ENCODE measurements around the gene PIK3IP1.

The PIK3IP1 gene

DNA sequence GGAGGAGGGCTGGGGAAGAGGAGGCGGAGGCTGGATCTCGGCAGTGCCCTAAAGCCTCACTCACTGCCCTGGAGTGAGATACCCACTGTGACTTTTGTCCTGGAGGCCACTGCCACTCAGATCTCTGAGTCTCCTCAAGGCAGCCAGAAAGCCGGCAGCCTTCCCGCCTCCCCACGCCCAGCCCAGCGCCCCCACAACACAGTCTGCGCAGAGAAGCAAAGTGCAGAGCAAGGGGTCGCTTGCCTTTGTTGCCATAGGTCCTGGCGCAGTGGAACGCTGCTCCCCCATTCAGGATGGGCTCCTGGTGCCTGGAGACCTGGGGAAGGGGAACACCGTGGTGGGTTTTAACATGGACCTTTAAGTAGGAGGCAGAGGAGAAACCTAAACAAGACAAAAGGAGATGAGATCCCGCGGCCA is 36.3 kb upstream of the PIK3IP1 start:
- TF ChIP-seq CTCF (conservative IDR thresholded peaks at IDR 0.05; ENCODE audit: low read length) (no peak), EZH2phosphoT487 (IDR thresholded peaks at IDR 0.05; ENCODE audit: borderline replicate concordance) (no peak)
- Histone ChIP-seq H3K4me2 (ENCODE audit: low read depth, low read length, poor library complexity, severe bottlenecking) (no peak overlapping the region), H3K9me3 (ENCODE audit: insufficient read depth, low read depth, low read length) (no peaks in the 10 kb centered on the region), H2AFZ (ENCODE audit: low read length) (no peak overlapping the region), H3K4me3 (ENCODE audit: low read length, poor library complexity, severe bottlenecking) (no peak overlapping the region), H3K36me3 (ENCODE audit: insufficient read depth, low read length) (peaks cover 94% of the 10 kb centered on the region; the same call in 1 of the 2 replicates), H3K79me2 (ENCODE audit: insufficient read depth, low read length) (peaks cover 7% of the 10 kb centered on the region; the same call in 1 of the 2 replicates), H3K9me2 (replicated peaks; ENCODE audit: low read depth, low read length) (no peaks in the 10 kb centered on the region), H3K4me1 (ENCODE audit: insufficient read depth, low read length, poor library complexity, severe bottlenecking) (no peaks in the 10 kb centered on the region), H3K27me3 (ENCODE audit: insufficient read depth, low read length, poor library complexity, severe bottlenecking) (no peaks in the 10 kb centered on the region), H4K20me1 (ENCODE audit: insufficient read depth, low read length, poor library complexity, severe bottlenecking) (peaks cover 7% of the 10 kb centered on the region), H3K9ac (ENCODE audit: low read depth, low read length, poor library complexity, severe bottlenecking) (no peak overlapping the region), H3F3A (ENCODE audit: low read depth) (no peaks in the 10 kb centered on the region)

- Histone ChIP-seq H3F3A (ENCODE audit: low read depth) (no peaks in the 10 kb centered on the region), H3K4me1 (ENCODE audit: insufficient read depth, low read length, poor library complexity, severe bottlenecking) (no peaks in the 10 kb centered on the region), H3K27me3 (ENCODE audit: insufficient read depth, low read length, poor library complexity, severe bottlenecking) (no peaks in the 10 kb centered on the region), H3K36me3 (ENCODE audit: insufficient read depth, low read length) (peaks cover 92% of the 10 kb centered on the region; the same call in 1 of the 2 replicates), H3K4me3 (ENCODE audit: low read length, poor library complexity, severe bottlenecking) (no peak overlapping the region), H3K4me2 (ENCODE audit: low read depth, low read length, poor library complexity, severe bottlenecking) (no peak overlapping the region), H3K79me2 (ENCODE audit: insufficient read depth, low read length) (peaks cover 7% of the 10 kb centered on the region; the same call in 1 of the 2 replicates), H4K20me1 (ENCODE audit: insufficient read depth, low read length, poor library complexity, severe bottlenecking) (peaks cover 7% of the 10 kb centered on the region), H3K9me3 (ENCODE audit: insufficient read depth, low read depth, low read length) (no peaks in the 10 kb centered on the region), H3K9me2 (replicated peaks; ENCODE audit: low read depth, low read length) (no peaks in the 10 kb centered on the region), H2AFZ (ENCODE audit: low read length) (no peak overlapping the region), H3K9ac (ENCODE audit: low read depth, low read length, poor library complexity, severe bottlenecking) (no peak overlapping the region)
- TF ChIP-seq EZH2phosphoT487 (IDR thresholded peaks at IDR 0.05; ENCODE audit: borderline replicate concordance) = no peak
- no peak for TF ChIP-seq CTCF (conservative IDR thresholded peaks at IDR 0.05; ENCODE audit: low read length)
These were observed 35.7 kb upstream of the PIK3IP1 start for GRCh38 chr22:31327806-31328543.

DNA sequence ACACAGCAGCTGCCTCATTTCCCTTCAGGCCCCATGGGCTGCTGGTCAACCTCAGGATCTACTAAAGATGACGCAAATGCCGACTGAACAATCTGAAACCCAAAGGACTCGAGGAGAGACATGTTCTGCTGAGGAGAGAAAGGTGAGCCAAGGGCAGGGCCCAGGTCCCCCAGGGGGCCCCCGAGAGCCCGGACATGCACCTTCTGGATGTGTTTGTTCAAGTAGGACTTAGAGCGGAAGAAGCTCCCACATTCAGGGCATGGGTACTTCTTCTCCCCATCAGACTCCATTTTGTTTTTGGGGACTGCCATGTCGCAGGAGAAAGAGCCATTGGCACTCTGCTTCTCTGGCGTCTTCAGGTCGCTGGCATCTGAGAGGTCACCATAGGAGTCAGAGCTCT is 34.6 kb upstream of the PIK3IP1 start:
- Histone ChIP-seq H4K20me1 (ENCODE audit: insufficient read depth, low read length, poor library complexity, severe bottlenecking) (peaks cover 7% of the 10 kb centered on the region), H3K79me2 (ENCODE audit: insufficient read depth, low read length) (peaks cover 7% of the 10 kb centered on the region; the same call in 1 of the 2 replicates), H3K36me3 (ENCODE audit: insufficient read depth, low read length) (peaks cover 86% of the 10 kb centered on the region; the same call in 1 of the 2 replicates), H2AFZ (ENCODE audit: low read length) (no peak overlapping the region), H3K9ac (ENCODE audit: low read depth, low read length, poor library complexity, severe bottlenecking) (no peak overlapping the region), H3K4me1 (ENCODE audit: insufficient read depth, low read length, poor library complexity, severe bottlenecking) (no peaks in the 10 kb centered on the region), H3F3A (ENCODE audit: low read depth) (no peaks in the 10 kb centered on the region), H3K9me2 (replicated peaks; ENCODE audit: low read depth, low read length) (no peaks in the 10 kb centered on the region), H3K9me3 (ENCODE audit: insufficient read depth, low read depth, low read length) (no peaks in the 10 kb centered on the region), H3K4me2 (ENCODE audit: low read depth, low read length, poor library complexity, severe bottlenecking) (no peak overlapping the region), H3K27me3 (ENCODE audit: insufficient read depth, low read length, poor library complexity, severe bottlenecking) (no peaks in the 10 kb centered on the region), H3K4me3 (ENCODE audit: low read length, poor library complexity, severe bottlenecking) (no peak overlapping the region)
- TF ChIP-seq EZH2phosphoT487 (IDR thresholded peaks at IDR 0.05; ENCODE audit: borderline replicate concordance) (no peak), CTCF (conservative IDR thresholded peaks at IDR 0.05; ENCODE audit: low read length) (no peak)
